NCI-H2081 (cell line): ENCODE results near the gene YWHAQ.

Experiments
- DNase-seq, 2 experiments: peaks; one replicate each; lab custom pipeline; 2025; lab: John Stamatoyannopoulos, UW

Gene YWHAQ

GRCh38 chr2:9655441-9656269, 24.9 kb upstream of the YWHAQ start:
- no peak for DNase-seq

GRCh38 chr2:9654452-9655100, 23.8 kb upstream of the YWHAQ start:
- DNase-seq = no peak

- DNase-seq = peak; percentile 69 to 85
Measured at GRCh38 chr2:9653485-9654271, 22.9 kb upstream of the YWHAQ start.

GRCh38 chr2:9652898-9653479, 22.2 kb upstream of the YWHAQ start:
- peak; percentile 35 to 77 for DNase-seq

- DNase-seq = no peak
Measured at GRCh38 chr2:9652267-9652666, 21.5 kb upstream of the YWHAQ start.

- DNase-seq = no peak
Measured at GRCh38 chr2:9650119-9650821, 19.5 kb upstream of the YWHAQ start.

GRCh38 chr2:9649261-9649660, 18.5 kb upstream of the YWHAQ start:
- DNase-seq = no peak

- DNase-seq = peak; percentile 29 to 74
Measured at GRCh38 chr2:9648821-9649220, 18.0 kb upstream of the YWHAQ start.

- DNase-seq = no peak
Measured at GRCh38 chr2:9647884-9648283, 17.1 kb upstream of the YWHAQ start.

GRCh38 chr2:9646196-9647030, 15.6 kb upstream of the YWHAQ start:
- no peak for DNase-seq

GRCh38 chr2:9644603-9645002, 13.8 kb upstream of the YWHAQ start:
- no peak for DNase-seq

GRCh38 chr2:9644021-9644420, 13.2 kb upstream of the YWHAQ start:
- no peak for DNase-seq

- no peak for DNase-seq
Measured at GRCh38 chr2:9641641-9642040, 10.8 kb upstream of the YWHAQ start.

- no peak for DNase-seq
Measured at GRCh38 chr2:9640403-9641104, 9.8 kb upstream of the YWHAQ start.

- no peak for DNase-seq
Measured at GRCh38 chr2:9639740-9640343, 9.0 kb upstream of the YWHAQ start.

- no peak for DNase-seq
Measured at GRCh38 chr2:9639000-9639602, 8.3 kb upstream of the YWHAQ start.

GRCh38 chr2:9638532-9638931, 7.7 kb upstream of the YWHAQ start:
- peak in 1 of 2 experiments; percentile 21 for DNase-seq

GRCh38 chr2:9637330-9637729, 6.5 kb upstream of the YWHAQ start:
- peak in 1 of 2 experiments; percentile 19 for DNase-seq

GRCh38 chr2:9634133-9634532, 3.3 kb upstream of the YWHAQ start:
- no peak for DNase-seq
